ENCODE data around the gene DOCK6. TPM values are rescaled to one million over a fixed set of nuclear protein-coding genes. Genes with fewer than 3 reads are reported as not detected.

DOCK6 gene
- total and polyA plus RNA-seq, 2 experiments from 2014 or later, result 17.4 to 36.8 TPM

DNA sequence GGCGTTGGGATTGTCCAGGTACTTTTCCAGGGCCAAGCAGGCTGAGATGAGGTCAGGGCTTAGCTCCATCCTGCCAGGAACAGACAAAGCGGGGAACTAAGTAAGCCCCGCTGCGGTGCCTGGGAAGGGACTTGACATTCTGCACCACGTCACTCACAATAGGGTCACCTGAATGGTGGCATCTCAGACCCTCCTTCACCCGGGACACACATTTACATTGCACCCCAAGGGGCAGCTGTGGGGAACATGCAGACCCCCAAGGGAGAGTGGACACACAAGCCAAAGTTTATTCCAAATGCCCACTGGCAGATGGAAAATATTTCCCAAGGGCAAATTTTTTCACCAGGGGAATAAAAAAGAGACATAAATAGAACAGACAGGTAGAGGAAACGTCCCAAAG lies 86.4 kb downstream of the DOCK6 start:
- no peaks in the 10 kb centered on the region for H4K20me1 ChIP-seq (ENCODE audit: insufficient read depth, poor library complexity, severe bottlenecking)
- no peak for DNase-seq (ENCODE audit: low spot score)
- no peaks in the 10 kb centered on the region for H3K36me3 ChIP-seq (replicated peaks; ENCODE audit: insufficient read depth, low read depth)
- H3K79me2 ChIP-seq, result no peaks in the 10 kb centered on the region
- no peak overlapping the region for H3K4me3 ChIP-seq
- no peak overlapping the region for H2AFZ ChIP-seq
- no peaks in the 10 kb centered on the region for H3K9me2 ChIP-seq (replicated peaks; ENCODE audit: insufficient read depth)
- no peaks in the 10 kb centered on the region for H3K9me3 ChIP-seq (ENCODE audit: low read depth)
- no peak for TF ChIP-seq EZH2 (IDR thresholded peaks at IDR 0.05; ENCODE audit: borderline replicate concordance)
- TF ChIP-seq EZH2phosphoT487 (IDR thresholded peaks at IDR 0.05; ENCODE audit: low read depth, severe bottlenecking, unreplicated experiment), result no peak
- TF ChIP-seq, protein P1, sequence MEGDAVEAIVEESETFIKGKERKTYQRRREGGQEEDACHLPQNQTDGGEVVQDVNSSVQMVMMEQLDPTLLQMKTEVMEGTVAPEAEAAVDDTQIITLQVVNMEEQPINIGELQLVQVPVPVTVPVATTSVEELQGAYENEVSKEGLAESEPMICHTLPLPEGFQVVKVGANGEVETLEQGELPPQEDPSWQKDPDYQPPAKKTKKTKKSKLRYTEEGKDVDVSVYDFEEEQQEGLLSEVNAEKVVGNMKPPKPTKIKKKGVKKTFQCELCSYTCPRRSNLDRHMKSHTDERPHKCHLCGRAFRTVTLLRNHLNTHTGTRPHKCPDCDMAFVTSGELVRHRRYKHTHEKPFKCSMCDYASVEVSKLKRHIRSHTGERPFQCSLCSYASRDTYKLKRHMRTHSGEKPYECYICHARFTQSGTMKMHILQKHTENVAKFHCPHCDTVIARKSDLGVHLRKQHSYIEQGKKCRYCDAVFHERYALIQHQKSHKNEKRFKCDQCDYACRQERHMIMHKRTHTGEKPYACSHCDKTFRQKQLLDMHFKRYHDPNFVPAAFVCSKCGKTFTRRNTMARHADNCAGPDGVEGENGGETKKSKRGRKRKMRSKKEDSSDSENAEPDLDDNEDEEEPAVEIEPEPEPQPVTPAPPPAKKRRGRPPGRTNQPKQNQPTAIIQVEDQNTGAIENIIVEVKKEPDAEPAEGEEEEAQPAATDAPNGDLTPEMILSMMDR (IDR thresholded peaks at IDR 0.05; ENCODE audit: poor library complexity), result no peak
- H3K4me1 ChIP-seq (ENCODE audit: insufficient read depth), result no peaks in the 10 kb centered on the region
- H3K4me2 ChIP-seq, result no peak overlapping the region
- no peaks in the 10 kb centered on the region for H3K27me3 ChIP-seq
- no peak overlapping the region for H3K27ac ChIP-seq
- 96% methylated on average over 6 of the region's 7 CpGs for WGBS (ENCODE audit: low lambda C conversion rate, missing lambda C conversion rate)

DNA sequence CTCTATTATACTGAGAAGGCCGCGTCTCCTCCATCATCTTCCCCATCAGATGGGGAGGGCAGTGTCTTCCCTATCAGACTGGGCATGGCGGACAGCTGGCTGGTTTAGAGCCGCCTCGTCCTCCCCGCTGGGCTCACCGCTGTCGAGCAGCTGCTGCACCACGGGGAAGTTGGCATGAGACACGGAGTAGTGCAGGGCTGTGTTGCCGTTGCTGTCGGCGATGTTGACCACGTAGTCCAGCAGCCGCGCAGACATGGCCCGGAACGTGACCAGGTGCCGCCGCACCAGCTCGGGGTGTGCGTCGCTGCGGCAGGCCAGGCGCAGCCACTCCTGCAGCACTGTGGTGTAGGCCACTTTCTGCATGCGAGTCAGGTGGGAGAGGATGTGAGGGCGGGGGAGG lies 88.0 kb downstream of the DOCK6 start:
- no peaks in the 10 kb centered on the region for H3K79me2 ChIP-seq
- DNase-seq (ENCODE audit: low spot score), result no peak
- no peaks in the 10 kb centered on the region for H3K36me3 ChIP-seq (replicated peaks; ENCODE audit: insufficient read depth, low read depth)
- H3K4me3 ChIP-seq, result no peak overlapping the region
- H3K4me1 ChIP-seq (ENCODE audit: insufficient read depth), result no peaks in the 10 kb centered on the region
- 98% methylated on average over 27 of the region's 27 CpGs for WGBS (ENCODE audit: low lambda C conversion rate, missing lambda C conversion rate)
- no peaks in the 10 kb centered on the region for H3K9me2 ChIP-seq (replicated peaks; ENCODE audit: insufficient read depth)
- TF ChIP-seq, protein P1 (IDR thresholded peaks at IDR 0.05; ENCODE audit: poor library complexity), result no peak
- TF ChIP-seq EZH2phosphoT487 (IDR thresholded peaks at IDR 0.05; ENCODE audit: low read depth, severe bottlenecking, unreplicated experiment), result no peak
- no peak for TF ChIP-seq EZH2 (IDR thresholded peaks at IDR 0.05; ENCODE audit: borderline replicate concordance)
- no peaks in the 10 kb centered on the region for H3K27me3 ChIP-seq
- no peak overlapping the region for H3K27ac ChIP-seq
- no peaks in the 10 kb centered on the region for H3K9me3 ChIP-seq (ENCODE audit: low read depth)
- no peaks in the 10 kb centered on the region for H4K20me1 ChIP-seq (ENCODE audit: insufficient read depth, poor library complexity, severe bottlenecking)
- H2AFZ ChIP-seq, result no peak overlapping the region
- H3K4me2 ChIP-seq, result no peak overlapping the region

DNA sequence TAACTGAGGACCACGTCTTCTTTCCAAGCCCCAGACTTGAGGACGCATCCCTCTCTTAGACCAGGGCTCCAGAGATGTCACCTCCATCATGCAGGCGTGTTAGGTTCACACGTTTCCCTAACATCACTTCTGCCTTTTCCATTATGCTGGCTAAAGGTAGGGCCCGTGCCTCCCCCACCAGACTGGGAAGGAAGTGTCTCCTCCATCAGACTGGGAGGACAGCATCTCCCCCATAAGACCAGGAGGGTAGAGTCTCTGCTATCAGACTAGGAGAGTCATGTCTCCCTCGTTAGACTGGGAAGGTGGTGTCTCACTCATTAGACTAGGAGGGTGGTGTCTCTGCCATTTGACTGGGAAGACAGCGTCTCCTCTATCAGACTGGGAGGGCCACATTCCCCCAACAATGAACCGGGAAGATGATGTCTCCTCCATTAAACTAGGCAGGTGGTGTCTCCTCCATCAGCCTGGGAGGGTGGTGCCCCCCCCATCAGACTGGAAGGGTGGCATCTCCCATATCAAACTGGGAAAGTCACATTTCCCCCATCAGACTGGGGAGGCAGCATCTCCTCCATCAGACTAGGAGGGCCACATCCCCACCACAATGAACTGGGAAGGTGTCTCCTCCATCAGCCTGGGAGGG lies 88.7 kb downstream of the DOCK6 start:
- Histone ChIP-seq H3K9me2 (replicated peaks; ENCODE audit: insufficient read depth) (no peaks in the 10 kb centered on the region), H3K4me3 (no peak overlapping the region), H3K79me2 (no peaks in the 10 kb centered on the region), H4K20me1 (ENCODE audit: insufficient read depth, poor library complexity, severe bottlenecking) (no peaks in the 10 kb centered on the region), H2AFZ (no peak overlapping the region), H3K4me1 (ENCODE audit: insufficient read depth) (no peaks in the 10 kb centered on the region), H3K4me2 (no peak overlapping the region), H3K27me3 (no peaks in the 10 kb centered on the region), H3K27ac (no peak overlapping the region), H3K9me3 (ENCODE audit: low read depth) (no peaks in the 10 kb centered on the region), H3K36me3 (replicated peaks; ENCODE audit: insufficient read depth, low read depth) (no peaks in the 10 kb centered on the region)
- no peak for DNase-seq (ENCODE audit: low spot score)
- TF ChIP-seq EZH2 (IDR thresholded peaks at IDR 0.05; ENCODE audit: borderline replicate concordance), result no peak
- TF ChIP-seq, protein P1 (IDR thresholded peaks at IDR 0.05; ENCODE audit: poor library complexity), result no peak
- no peak for TF ChIP-seq EZH2phosphoT487 (IDR thresholded peaks at IDR 0.05; ENCODE audit: low read depth, severe bottlenecking, unreplicated experiment)
- WGBS (ENCODE audit: low lambda C conversion rate, missing lambda C conversion rate), result 97% methylated on average over 8 of the region's 8 CpGs

All from hepatocyte (in vitro differentiated cells).